RWPE1 (cell line): Measurements from ENCODE around the gene ADM5.

ENCODE experiments used
- CTCF ChIA-PET: fragments of 350-600 bp; sonication (Branson Sonifier 250); formaldehyde crosslinking; extraction: SDS; loops from one replicate; lab custom pipeline; 2021; lab: Yijun Ruan, JAX
- POLR2A ChIA-PET: fragments of 400-600 bp; formaldehyde crosslinking; extraction: SDS; loops from one replicate; lab custom pipeline; 2020; ENCODE audit warnings: antibody characterized with exemption; ENCODE audit not compliant: low non-redundant PET; lab: Yijun Ruan, JAX
- DNase-seq: peaks from one replicate; pipeline ENCODE4 v3.0.0; 2012; ENCODE audit warnings: low spot score
- H3K27ac ChIP-seq: fragments of 450-650 bp; 2 replicates; pipeline ENCODE4 v1.5.1; 2017
- TF ChIP-seq, protein P1 (sequence below): fragments of 450-650 bp; conservative IDR thresholded peaks from 2 replicates; pipeline ENCODE4 v1.5.1; 2017; ENCODE audit warnings: low read depth, mild to moderate bottlenecking

Gene ADM5

DNA sequence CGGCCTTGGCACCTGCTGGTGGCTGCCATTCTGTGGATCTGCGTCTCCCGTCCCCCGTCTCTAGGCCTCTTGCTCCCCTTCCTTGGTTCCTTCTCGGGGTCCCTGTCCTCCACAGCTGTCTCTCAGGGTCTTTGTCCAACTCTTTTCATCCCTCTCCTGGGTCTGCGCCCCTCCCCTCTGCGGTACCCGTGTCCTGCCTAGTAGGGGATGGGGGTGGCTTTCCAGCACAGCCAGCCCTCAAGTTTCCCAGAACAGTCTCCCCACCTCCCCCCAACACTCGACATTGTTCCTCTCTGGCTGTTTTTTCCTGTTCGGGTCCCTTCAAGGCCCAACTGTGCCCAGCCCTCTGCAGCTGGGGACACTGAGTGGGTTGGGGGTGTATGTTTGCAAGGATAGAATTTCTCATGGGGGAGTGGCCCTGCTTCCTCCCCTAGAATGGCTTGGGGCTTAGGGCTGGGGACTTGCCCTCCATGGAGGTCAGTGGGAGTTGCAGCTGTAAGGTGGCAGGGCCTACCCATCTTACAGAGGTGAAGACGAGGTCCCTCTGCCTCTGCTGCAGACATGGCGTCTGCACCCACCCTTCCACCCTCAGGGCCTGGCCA is 762 bp upstream of the ADM5 start:
- DNase-seq, result no peak
- peak overlapping the region; percentile 34; the same call in 1 of the 2 replicates for H3K27ac ChIP-seq
- POLR2A ChIA-PET, result no interaction called here
- TF ChIP-seq, protein P1, sequence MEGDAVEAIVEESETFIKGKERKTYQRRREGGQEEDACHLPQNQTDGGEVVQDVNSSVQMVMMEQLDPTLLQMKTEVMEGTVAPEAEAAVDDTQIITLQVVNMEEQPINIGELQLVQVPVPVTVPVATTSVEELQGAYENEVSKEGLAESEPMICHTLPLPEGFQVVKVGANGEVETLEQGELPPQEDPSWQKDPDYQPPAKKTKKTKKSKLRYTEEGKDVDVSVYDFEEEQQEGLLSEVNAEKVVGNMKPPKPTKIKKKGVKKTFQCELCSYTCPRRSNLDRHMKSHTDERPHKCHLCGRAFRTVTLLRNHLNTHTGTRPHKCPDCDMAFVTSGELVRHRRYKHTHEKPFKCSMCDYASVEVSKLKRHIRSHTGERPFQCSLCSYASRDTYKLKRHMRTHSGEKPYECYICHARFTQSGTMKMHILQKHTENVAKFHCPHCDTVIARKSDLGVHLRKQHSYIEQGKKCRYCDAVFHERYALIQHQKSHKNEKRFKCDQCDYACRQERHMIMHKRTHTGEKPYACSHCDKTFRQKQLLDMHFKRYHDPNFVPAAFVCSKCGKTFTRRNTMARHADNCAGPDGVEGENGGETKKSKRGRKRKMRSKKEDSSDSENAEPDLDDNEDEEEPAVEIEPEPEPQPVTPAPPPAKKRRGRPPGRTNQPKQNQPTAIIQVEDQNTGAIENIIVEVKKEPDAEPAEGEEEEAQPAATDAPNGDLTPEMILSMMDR, result no peak
- CTCF ChIA-PET, result interaction anchor here (0.7 to 1.3 kb wide), 3 partner anchors 8 to 10 kb away, joined by 3 to 5 read pairs (median 5); no protein-coding TSS in a partner anchor

DNA sequence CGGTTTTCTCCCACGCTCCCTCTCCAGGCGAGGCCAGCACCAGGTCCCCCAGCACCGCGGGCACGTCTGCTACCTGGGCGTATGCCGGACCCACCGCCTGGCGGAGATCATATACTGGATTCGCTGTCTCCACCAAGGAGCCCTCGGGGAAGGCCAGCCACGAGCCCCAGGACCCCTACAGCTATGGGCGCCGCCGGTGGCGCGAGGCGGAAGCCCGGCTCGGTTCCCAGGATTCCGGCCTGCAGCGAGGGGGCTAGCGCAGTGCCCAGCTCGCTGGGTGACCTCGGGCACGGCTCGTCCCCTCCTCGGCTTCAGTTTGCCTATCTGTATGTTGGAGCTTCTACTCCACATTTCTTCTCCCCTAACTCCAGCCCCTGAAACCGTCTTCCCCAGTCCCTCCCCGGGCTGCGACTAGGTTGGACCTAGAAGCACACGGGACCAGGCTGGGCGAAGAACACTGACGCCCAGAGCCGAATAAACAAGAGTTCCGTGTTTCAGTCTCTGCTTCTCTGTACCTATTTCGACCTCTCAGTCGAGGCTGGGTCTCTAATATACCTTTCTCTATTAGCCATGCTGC is 773 bp downstream of the ADM5 start:
- no peak for DNase-seq
- ChIA-PET POLR2A (no interaction called here), CTCF (interaction anchor here (0.5 to 1.3 kb wide), 4 partner anchors 9 to 244 kb away, joined by 3 to 5 read pairs (median 4); no protein-coding TSS in a partner anchor)
- TF ChIP-seq, protein P1, result peak; percentile 14; the same call in 1 of the 2 replicates
- no peak overlapping the region for H3K27ac ChIP-seq

DNA sequence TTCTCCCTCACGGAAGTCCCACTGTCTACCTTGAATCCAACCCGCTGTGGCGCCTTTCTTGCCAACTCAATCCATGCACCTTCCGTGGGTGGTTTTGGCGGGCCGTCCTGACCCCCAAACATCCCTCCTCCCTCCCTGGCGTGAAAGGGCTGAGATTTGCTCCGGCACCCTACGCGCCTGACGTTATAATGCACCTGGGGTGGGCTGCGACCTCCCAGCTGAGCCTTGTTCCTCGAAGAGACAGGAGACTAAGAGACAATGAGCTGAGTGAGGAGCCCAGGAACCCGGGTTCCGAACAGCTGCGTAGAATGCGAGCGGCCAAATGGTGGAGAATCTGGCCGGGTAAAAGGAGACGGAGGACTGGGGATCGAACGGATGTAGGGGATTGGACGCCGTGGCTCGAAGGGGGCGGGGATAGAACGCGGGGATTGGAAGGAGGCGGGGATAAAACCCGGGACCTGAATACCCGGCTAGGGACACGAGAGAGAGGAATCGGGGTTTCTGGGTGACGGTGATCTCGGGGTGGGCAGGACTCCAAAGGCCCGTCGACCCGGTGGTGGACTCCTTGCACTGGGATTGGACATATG is 1.4 kb downstream of the ADM5 start, which contains the start of gene CPT1C:
Gene CPT1C, plus strand, starts transcription at position 461 of the 587 bp plus-strand sequence. CDS start 1,137 bp downstream, outside the sequence.
- TF ChIP-seq, protein P1, result no peak
- CTCF ChIA-PET, result interaction anchor here (0.6 to 0.7 kb wide), 2 partner anchors 160 to 245 kb away, joined by 3 to 5 read pairs; no protein-coding TSS in a partner anchor
- peak; percentile 69 for DNase-seq
- POLR2A ChIA-PET, result no interaction called here
- H3K27ac ChIP-seq, result no peak within 1 kb of the TSS

DNA sequence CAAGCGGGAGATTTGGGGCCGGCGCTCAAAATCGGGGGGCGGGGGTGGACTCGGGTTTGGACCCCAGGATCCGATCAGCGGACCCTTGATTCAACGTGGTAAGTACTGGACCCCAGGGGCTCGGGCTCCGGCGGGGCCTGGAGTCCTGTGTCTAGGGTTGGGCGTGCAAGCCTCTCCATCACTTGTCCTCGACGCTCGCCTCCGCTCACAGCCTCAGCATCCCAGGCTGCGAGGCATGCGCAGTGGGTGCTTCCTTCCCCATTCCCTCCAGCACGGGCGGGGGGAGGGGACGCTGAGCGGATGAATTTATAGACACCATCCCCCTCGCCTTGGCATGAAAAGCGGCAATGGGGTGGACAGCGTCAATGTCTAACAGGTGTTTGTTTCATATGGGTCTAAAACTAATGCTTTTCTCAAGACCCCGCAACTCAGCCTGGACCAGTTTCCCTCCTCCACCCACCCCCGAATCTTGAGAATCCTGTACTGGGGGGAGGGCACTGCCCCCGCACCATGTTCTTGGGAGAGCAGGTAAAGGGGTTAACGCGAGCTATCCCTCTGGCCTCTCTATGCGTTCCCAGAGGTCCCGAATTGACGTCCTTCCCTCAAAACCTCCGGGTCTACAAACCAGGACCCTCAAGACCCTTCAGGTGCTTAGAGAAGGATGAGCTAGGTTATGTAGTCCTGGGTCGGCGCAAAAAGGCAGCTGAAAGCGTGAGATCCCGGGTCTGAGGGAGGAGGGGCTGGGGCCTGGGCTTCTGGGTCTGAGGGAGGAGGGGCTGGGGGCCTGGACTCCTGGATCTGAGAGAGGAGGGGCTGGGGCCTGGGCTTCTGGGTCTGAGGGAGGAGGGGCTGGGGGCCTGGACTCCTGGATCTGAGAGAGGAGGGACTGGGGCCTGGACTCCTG is 2.1 kb downstream of the ADM5 start:
- CTCF ChIA-PET, result interaction anchor here (0.6 kb wide), 1 partner anchor 159 kb away, joined by 5 read pairs; no protein-coding TSS in a partner anchor
- no peak overlapping the region for H3K27ac ChIP-seq
- DNase-seq, result no peak
- POLR2A ChIA-PET, result no interaction called here
- TF ChIP-seq, protein P1, result no peak

DNA sequence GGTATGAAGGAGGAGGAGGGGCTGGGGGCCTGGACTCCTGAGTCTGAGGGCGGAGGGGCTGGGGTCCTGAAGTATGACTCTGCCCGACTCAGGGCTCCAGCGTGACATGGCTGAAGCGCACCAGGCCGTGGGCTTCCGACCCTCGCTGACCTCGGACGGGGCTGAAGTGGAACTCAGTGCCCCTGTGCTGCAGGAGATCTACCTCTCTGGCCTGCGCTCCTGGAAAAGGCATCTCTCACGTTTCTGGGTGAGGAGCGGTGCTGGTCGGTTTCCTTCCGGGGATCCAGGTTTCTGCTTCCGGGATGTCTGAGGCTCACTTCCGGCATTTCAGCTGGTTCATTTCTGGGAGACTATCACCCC is 2.7 kb downstream of the ADM5 start:
- DNase-seq, result no peak
- ChIA-PET CTCF (no interaction called here), POLR2A (no interaction called here)
- H3K27ac ChIP-seq, result no peak overlapping the region
- TF ChIP-seq, protein P1, result no peak
